Measurements from ENCODE around the gene ERVV-1.

GRCh38 chr19:53002479-53002878 lies 11.2 kb upstream of the ERVV-1 start:
- TF ChIP-seq POLR2AphosphoS5 (IDR thresholded peaks at IDR 0.05; ENCODE audit: insufficient read depth in 1 of 2, low read depth in 1 of 2) (no peak), POLR2A (IDR thresholded peaks at IDR 0.05) (no peak)
- TF ChIP-seq, protein P1, sequence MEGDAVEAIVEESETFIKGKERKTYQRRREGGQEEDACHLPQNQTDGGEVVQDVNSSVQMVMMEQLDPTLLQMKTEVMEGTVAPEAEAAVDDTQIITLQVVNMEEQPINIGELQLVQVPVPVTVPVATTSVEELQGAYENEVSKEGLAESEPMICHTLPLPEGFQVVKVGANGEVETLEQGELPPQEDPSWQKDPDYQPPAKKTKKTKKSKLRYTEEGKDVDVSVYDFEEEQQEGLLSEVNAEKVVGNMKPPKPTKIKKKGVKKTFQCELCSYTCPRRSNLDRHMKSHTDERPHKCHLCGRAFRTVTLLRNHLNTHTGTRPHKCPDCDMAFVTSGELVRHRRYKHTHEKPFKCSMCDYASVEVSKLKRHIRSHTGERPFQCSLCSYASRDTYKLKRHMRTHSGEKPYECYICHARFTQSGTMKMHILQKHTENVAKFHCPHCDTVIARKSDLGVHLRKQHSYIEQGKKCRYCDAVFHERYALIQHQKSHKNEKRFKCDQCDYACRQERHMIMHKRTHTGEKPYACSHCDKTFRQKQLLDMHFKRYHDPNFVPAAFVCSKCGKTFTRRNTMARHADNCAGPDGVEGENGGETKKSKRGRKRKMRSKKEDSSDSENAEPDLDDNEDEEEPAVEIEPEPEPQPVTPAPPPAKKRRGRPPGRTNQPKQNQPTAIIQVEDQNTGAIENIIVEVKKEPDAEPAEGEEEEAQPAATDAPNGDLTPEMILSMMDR (IDR thresholded peaks at IDR 0.05) = no peak
